GM21526 (cell line): ENCODE data around the gene EPHB2.

Experiments used
- ATAC-seq: cut with Tn5 transposase; IDR thresholded peaks from one replicate; pipeline ENCODE4 v1.9.1; 2021; ENCODE audit warnings: moderate library complexity; ENCODE audit not compliant: unreplicated experiment, low FRiP score

Gene EPHB2

GRCh38 chr1:22969304-22969709 is 258.7 kb downstream of the EPHB2 start:
- ATAC-seq: no peak

DNA sequence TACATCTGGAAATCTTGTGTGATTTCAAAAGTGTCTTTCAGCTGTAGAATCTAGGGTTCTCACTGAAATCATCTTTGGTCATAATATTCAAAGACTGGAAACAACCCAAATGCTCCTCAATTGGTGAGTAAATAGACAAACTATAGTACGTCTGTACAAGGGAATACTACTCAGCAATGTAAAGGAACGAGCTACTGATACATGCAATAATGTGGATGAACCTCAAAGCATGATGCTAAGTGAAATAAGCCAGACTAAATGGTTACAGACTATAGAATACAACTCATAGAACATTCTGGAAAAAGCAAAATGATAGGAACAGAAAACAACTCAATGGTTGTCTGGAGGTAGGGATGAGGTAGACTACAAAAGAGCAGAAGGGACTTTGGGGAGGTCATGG is 259.5 kb downstream of the EPHB2 start:
- ATAC-seq: no peak
